ENCODE data around the gene ZC2HC1B.

Gene ZC2HC1B

DNA sequence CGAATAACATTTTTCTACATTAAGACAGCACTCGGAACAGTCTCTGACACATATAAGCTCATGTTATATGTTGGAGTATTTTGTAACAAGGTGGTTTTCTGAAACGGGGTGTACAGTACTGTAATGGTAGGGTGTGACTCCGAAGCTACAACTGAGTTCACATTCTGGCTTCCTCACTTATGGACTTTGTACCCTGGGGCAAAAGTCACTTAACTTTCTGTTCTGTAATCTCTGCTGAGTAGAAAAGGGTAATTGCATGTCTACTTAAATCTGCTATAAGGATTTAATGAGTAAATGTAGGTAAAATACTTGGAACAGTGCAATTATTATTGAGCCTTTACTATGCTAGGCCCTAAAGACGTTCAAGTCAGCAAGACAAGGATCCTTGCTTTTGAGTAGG, 25.9 kb upstream of the ZC2HC1B start:
- TF ChIP-seq CTCF (conservative IDR thresholded peaks at IDR 0.05; ENCODE audit: low read depth, low read length): no peak
- no peak overlapping the region for H3K4me3 ChIP-seq (ENCODE audit: low read length)
- no peak for DNase-seq (ENCODE audit: low read depth)

GRCh38 chr6:143839196-143839595, 25.1 kb upstream of the ZC2HC1B start:
- no peak for TF ChIP-seq CTCF (conservative IDR thresholded peaks at IDR 0.05; ENCODE audit: low read depth, low read length)
- no peak overlapping the region for H3K4me3 ChIP-seq (ENCODE audit: low read length)
- no peak for DNase-seq (ENCODE audit: low read depth)

DNA sequence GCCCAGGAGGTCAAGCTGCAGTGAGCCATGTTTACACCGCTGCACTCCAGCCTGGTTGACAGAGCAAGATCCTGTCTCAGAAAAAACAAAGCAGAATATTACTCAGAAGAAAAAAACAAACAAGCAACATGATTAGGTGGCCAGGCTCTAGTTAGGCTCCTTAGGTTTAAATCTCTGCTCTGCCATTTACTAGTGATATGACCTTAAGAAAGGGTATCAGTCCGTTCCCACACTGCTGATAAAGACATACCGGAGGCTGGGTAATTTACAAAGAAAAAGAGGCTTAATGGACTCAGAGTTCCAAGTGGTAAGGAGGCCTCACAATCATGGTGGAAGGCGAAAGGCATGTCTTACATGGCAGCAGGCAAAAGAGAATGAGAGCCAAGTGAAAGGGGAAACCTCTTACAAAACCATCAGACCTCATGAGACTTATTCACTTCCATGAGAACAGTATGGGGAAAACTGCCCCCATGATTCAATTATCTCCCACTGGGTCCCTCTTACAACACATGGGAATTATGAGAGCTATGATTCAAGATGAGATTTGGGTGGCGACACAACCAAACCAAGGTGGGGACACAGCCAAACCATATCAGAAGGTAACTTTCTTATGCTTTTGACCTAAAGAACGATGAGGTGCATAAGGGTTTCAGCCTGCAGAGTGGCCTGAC, 23.5 kb upstream of the ZC2HC1B start:
- DNase-seq (ENCODE audit: low read depth): no peak
- TF ChIP-seq CTCF (conservative IDR thresholded peaks at IDR 0.05; ENCODE audit: low read depth, low read length): no peak
- H3K4me3 ChIP-seq (ENCODE audit: low read length): no peak overlapping the region

DNA sequence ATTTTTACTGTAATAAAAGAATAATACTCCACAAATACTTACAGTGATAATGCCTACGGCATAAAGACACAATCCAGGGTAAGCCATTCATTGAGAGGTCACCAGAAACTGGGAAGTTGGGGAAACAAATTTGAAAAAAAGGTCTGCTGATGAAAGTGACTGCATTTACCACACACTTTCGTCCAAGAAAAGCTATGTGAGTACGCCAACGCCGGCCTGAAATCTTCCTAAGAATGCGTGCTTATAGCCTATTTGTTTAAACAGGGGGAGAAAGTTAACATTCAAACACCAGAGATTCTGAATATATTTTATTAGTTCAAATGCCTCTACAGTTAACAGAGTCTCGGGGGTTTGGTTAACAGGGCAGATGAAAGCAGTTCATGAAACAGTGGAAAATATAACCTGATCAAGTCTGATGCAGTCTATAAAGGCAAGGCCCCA, 21.8 kb upstream of the ZC2HC1B start:
- peak; percentile 35 for DNase-seq (ENCODE audit: low read depth)
- no peak for TF ChIP-seq CTCF (conservative IDR thresholded peaks at IDR 0.05; ENCODE audit: low read depth, low read length)
- H3K4me3 ChIP-seq (ENCODE audit: low read length): peak overlapping the region; percentile 92

DNA sequence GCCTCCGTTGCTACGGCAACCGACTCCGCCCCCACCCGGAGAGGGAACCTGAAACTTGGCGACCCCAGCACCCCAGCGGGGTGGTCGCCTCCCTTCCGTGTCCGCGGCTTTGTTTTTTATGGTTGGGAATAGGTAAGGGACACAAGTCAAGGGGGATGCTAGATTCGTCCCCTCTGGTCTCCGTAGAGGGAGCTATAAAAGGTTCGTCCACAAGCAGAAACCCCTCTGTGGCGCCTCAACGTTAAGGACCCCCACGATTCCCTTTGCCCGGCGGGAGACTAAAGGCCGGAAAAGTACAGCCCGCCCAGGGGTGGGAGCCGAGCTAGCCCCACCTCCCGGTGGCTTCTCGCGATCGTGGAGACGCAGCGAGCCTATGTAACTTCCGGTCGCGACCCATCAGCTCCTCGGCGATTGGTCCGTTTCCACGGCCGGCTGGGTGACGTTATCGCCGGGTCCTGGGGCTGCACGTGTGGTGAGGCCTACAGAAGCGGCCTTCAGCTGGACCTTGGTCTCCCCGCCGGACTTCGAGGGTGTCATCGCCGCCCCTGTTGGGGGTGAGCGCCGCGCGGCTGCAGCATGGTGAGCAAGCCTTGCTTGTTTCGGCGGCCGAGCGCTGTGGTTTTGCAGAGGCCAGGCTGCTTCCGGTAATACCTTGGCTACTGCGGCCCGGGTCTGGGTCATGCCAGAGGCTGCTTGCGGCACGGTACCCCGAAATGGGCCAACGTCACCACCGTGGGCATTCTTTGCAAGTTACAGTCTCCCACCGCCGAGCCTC, 21.2 kb upstream of the ZC2HC1B start, which contains the start of gene LTV1:
TSS of gene LTV1 (plus strand) at position 437 of the 775 bp plus-strand sequence. CDS start at position 577, 140 bp downstream.
- peak within 1 kb of the TSS; percentile 92 for H3K4me3 ChIP-seq (ENCODE audit: low read length)
- peak; percentile 86 for DNase-seq (ENCODE audit: low read depth)
- TF ChIP-seq CTCF (conservative IDR thresholded peaks at IDR 0.05; ENCODE audit: low read depth, low read length): no peak

DNA sequence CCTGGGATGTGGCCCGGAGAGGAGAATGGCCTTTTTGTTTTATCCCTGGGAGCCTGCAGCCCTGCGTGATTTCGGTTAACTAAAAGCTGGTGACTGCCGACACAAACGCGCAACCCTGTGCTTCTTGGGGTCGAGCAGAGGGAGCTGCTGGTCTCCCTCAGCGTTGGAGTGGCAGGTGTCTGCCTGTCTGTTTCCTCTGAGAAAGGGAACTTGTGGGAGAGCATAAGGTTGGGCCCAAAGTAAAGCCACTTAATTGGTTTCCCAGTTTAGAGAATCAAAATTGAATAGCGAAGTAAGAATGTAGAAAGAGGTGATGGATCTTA, 20.6 kb upstream of the ZC2HC1B start:
- no peak for DNase-seq (ENCODE audit: low read depth)
- peak overlapping the region; percentile 92 for H3K4me3 ChIP-seq (ENCODE audit: low read length)
- no peak for TF ChIP-seq CTCF (conservative IDR thresholded peaks at IDR 0.05; ENCODE audit: low read depth, low read length)

GRCh38 chr6:143844006-143844405, 20.3 kb upstream of the ZC2HC1B start:
- H3K4me3 ChIP-seq (ENCODE audit: low read length): peak overlapping the region; percentile 92
- TF ChIP-seq CTCF (conservative IDR thresholded peaks at IDR 0.05; ENCODE audit: low read depth, low read length): no peak
- no peak for DNase-seq (ENCODE audit: low read depth)

All from retinal pigment epithelial cell (primary cell).